ENCODE measurements around the gene KDM6A. TPM values are rescaled to one million over a fixed set of nuclear protein-coding genes. Genes with fewer than 3 reads are reported as not detected.
"Not testable (repeated sequence)": the region's sequence is repeated elsewhere in the genome, so short reads cannot be mapped to it uniquely, and the experiment has no call there.

Gene KDM6A
- total RNA-seq, 1 donor from 2014 or later: 41.1 TPM

- DNase-seq (ENCODE audit: low spot score): no peak
Observed at GRCh38 chrX:44889824-44890223, 16.8 kb downstream of the KDM6A start.

GRCh38 chrX:44890247-44890646 is 17.3 kb downstream of the KDM6A start:
- no peak for DNase-seq (ENCODE audit: low spot score)

DNA sequence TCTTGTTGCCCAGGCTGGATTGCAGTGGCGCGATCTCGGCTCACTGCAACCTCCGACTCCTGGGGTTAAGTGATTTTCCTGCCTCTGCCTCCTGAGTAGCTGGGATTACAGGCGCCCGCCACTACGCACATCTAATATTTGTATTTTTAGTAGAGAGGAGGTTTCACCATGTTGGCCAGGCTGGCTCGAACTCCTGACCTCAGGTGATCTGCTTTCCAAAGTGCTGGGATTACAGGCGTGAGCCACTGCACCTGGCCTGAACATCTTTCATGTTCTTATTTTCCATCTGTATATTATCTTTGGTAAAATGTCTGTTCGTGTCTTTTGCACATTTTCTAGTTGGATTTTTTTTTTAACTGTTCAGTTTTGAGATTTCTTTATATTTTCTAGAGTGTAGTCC is 17.7 kb downstream of the KDM6A start:
- not testable (repeated sequence) for DNase-seq (ENCODE audit: low spot score)

GRCh38 chrX:44891642-44892041 is 18.7 kb downstream of the KDM6A start:
- no peak for DNase-seq (ENCODE audit: low spot score)

DNA sequence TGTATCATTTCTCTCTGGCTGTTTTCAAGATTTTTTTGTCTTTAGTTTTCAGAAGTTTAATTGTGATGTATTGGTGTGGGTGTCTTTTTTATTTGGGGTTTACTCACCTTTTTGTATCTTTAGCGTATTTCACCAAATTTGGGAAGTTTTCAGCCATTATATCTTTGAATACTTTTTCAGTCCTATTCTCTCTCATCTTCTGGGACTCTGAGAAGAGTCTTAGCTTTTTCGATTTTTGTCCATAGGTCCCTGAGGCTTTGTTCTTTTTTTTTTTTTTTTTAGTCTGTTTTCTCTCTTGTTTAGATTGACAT is 23.8 kb downstream of the KDM6A start:
- DNase-seq (ENCODE audit: low spot score): no peak

- no peak for DNase-seq (ENCODE audit: low spot score)
Observed at GRCh38 chrX:44897539-44897938, 24.6 kb downstream of the KDM6A start.

GRCh38 chrX:44898411-44899221 is 25.6 kb downstream of the KDM6A start:
- peak; percentile 41 for DNase-seq (ENCODE audit: low spot score)

GRCh38 chrX:44899946-44900345 is 27.0 kb downstream of the KDM6A start:
- DNase-seq (ENCODE audit: low spot score): no peak

DNA sequence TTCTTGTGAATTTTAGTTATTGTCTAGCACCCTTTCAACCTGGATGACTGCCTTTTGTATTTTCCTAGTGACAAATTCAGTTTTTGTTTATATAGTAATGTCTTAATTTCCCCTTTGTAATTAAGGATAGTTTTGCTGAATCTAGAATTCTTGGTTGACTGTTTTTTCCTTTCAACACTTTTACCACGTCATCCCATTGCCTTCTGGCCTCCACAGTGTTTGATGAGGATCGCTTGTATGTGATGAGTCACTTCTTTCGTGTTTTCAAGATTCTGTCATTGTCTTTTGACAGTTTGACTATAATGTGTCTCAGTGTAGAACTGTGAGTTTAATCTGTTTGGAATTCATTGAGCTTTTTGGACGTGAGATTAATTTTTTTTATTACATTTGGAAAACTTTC is 30.1 kb downstream of the KDM6A start:
- no peak for DNase-seq (ENCODE audit: low spot score)

DNA sequence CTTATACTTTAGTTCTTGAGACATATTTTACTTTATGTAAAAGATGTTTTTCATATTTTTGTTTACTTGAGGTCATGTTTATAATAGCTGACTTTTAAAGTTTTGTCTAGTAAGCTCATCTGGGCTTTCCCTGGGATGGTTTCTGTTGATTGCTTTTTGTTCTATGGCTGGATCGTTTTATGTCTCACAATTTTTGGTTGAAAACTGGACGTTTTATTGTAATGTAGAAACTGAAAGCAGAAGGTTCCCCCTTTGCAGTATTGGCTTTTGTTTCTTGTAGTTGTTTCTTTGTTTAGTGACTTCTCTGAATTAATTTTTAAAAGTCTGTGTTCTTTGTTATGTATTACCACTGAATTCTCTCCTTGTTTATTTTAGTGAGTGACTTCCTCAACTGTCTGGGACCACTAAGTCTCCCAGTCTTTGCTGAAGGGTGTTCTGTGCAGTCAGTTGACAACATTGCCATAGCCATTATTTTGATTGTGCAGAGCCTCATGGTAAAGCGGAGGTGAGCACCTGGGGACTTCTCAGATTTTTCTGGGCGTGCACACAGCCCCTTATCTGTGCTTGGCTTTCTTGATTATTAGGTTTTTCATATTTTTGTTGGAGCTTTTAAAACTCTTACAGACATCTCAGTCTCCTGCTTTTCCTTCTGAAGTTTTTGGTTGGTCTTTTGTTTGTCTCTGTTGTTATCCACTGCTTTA is 31.0 kb downstream of the KDM6A start:
- DNase-seq (ENCODE audit: low spot score): no peak

- no peak for DNase-seq (ENCODE audit: low spot score)
Observed at GRCh38 chrX:44904542-44905115, 31.6 kb downstream of the KDM6A start.

DNA sequence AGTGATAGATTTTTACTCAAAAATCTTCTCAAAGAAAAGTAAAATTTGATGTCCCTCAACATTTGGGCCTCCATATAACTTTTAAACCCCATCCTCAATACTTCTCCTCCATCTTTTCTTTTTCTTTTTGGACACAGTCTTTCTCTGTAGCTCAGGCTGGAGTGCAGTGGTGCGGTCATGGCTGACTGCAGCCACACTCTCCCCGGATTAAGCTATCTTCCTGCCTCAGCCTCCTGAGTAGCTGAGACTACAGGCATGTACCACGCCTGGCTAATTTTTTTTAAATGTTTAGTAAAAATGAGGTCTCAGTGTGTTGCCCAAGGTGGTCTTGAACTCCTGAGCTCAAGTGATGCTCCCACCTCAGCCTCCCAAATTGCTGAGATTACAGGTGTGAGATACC is 33.1 kb downstream of the KDM6A start:
- no peak for DNase-seq (ENCODE audit: low spot score)

GRCh38 chrX:44906542-44906941 is 33.6 kb downstream of the KDM6A start:
- DNase-seq (ENCODE audit: low spot score): no peak

GRCh38 chrX:44908153-44908552 is 35.2 kb downstream of the KDM6A start:
- no peak for DNase-seq (ENCODE audit: low spot score)

DNA sequence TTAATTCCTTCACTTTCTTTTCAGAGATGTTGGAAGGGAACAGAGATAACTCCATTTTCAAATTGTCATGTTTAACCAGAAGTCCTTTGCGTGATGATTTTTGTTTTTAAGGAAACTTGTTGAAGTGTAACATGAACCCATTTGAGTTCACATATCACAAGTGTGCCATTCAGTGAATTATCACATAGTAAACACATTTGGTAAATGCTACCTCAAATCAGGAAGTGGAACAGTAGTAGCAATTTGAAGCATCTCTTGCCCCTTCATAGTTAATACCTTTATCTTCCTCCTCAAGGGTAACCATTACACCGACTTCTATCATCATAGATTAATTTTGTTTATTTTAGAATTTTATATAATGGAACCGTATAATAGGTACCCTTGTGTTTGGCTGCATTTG is 35.8 kb downstream of the KDM6A start:
- no peak for DNase-seq (ENCODE audit: low spot score)

DNA sequence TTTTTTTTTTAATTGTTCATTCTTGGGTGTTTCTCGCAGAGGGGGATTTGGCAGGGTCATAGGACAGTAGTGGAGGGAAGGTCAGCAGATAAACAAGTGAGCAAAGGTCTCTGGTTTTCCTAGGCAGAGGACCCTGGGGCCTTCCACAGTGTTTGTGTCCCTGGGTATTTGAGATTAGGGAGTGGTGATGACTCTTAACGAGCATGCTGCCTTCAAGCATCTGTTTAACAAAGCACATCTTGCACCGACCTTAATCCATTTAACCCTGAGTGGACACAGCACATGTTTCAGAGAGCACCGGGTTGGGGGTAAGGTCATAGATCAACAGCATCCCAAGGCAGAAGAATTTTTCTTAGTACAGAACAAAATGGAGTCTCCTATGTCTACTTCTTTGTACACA is 37.5 kb downstream of the KDM6A start:
- not testable (repeated sequence) for DNase-seq (ENCODE audit: low spot score)

DNA sequence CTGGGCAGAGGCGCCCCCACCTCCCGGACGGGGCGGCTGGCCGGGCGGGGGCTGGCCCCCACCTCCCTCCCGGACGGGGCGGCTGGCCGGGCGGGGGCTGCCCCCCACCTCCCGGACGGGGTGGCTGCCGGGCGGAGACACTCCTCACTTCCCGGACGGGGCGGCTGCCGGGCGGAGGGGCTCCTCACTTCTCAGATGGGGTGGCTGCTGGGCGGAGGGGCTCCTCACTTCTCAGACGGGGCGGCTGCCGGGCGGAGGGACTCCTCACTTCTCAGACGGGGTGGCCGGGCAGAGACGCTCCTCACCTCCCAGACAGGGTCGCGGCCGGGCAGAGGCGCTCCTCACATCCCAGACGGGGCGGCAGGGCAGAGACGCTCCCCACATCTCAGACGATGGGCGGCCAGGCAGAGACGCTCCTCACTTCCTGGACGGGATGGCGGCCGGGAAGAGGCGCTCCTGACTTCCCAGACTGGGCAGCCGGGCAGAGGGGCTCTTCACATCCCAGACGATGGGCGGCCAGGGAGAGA is 38.1 kb downstream of the KDM6A start:
- DNase-seq (ENCODE audit: low spot score): not testable (repeated sequence)

DNA sequence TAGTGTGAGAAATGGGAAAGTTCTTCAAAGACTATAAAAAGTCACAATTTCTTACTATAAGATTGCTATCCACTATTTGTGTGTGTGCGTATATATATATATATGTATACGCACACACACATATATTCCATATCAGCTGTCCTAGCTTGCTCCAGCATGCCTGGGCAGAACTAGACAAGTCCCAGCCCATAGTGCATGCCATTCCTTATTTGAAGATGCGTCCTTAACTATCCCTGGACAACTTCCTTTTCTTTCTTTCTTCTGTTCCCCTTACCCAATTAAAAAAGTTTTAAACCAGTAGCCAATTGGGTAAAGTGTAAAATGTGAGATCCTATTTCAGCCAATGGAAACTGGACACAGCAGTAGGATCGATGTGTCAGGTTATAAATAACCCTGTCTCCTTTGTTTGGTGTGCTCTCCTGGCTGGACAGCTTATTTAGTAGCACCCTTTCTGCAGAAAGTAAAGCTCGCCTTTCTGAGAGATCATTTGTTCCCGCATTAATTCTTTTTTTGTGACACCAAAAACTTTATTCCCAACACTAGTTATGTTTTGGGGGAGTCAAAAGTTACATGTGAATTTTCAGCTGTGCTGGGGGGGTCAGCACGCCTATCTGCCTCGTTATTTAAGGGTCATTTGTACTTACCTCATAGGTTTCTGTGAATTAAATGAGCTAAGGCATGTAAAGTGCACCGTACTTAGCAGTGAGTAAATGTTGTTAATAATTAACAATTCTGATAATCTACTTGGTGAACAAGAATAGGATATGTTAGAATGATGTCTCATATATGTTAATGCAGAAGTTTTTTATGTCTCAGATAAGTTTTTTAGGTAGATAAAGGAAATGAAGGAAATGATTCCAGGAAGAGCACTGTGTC is 40.9 kb downstream of the KDM6A start:
- no peak for DNase-seq (ENCODE audit: low spot score)

- DNase-seq (ENCODE audit: low spot score): no peak
Observed at GRCh38 chrX:44914532-44915198, 41.7 kb downstream of the KDM6A start.

GRCh38 chrX:44915361-44915868 is 42.4 kb downstream of the KDM6A start:
- DNase-seq (ENCODE audit: low spot score): no peak

- no peak for DNase-seq (ENCODE audit: low spot score)
Observed at GRCh38 chrX:44918722-44919121, 45.7 kb downstream of the KDM6A start.
